Placental epithelial cell (primary cell): ENCODE data around the gene NHLRC1. TPM values are rescaled to one million over a fixed set of nuclear protein-coding genes. Genes with fewer than 3 reads are reported as not detected.

Experiments
- total RNA-seq: library from RNA; depleted of rRNA; stranded (reverse); fragments of >200 nt; gene quantifications from 2 replicates; pipeline ENCODE4 v1.2.3, GENCODE V29; 2012

NHLRC1 gene
- total RNA-seq: 3.1 and 3.9 TPM in 2 replicates

GRCh38 chr6:18122128-18123093, at the start of gene NHLRC1:
NHLRC1 (minus strand) TSS chr6:18122677; CDS start chr6:18122606, 71 bp downstream.

GRCh38 chr6:18155150-18155863, 32.8 kb upstream of the NHLRC1 start, which contains the start of gene KDM1B:
KDM1B (plus strand) TSS chr6:18155422; CDS start chr6:18159896, 4,474 bp downstream.

GRCh38 chr6:18154507-18155149, 32.2 kb upstream of the NHLRC1 start, which contains the start of gene TPMT:
TPMT (minus strand) TSS chr6:18155077; CDS start chr6:18149127, 5,950 bp downstream.

Other genes starting within 250 kb of the NHLRC1 start
- 60.9 and 71.8 TPM in 2 replicates for gene KIF13A, start 135.0 kb downstream of the NHLRC1 start, total RNA-seq
- 7.5 and 8.7 TPM in 2 replicates for gene TPMT, start 32.4 kb upstream of the NHLRC1 start, total RNA-seq
- gene KDM1B, start 32.7 kb upstream of the NHLRC1 start, total RNA-seq: 13.3 and 17.8 TPM in 2 replicates
- 36.1 and 62.0 TPM in 2 replicates for gene DEK, start 141.9 kb upstream of the NHLRC1 start, total RNA-seq